ENCODE measurements around the gene PARP9.

DNA sequence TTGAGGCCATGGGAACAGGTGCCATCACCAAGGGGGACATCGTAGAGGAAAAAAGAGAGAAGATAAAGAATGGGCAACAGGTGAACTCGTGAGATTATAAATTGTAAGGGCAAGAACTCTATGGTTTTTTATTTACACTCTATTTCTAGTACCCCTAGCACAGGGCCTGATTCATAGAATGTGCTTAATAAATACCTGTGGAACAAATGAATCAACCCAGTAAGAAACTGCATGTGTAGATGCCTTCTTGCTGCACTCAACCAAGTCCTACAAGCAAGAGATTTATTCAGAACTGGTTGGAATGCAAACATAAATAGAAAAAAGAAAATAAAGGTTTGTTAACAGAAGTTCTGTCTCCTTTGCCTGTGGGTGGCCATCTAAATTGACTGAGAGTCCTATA is 30.6 kb downstream of the PARP9 start:
- TF ChIP-seq, protein P1, sequence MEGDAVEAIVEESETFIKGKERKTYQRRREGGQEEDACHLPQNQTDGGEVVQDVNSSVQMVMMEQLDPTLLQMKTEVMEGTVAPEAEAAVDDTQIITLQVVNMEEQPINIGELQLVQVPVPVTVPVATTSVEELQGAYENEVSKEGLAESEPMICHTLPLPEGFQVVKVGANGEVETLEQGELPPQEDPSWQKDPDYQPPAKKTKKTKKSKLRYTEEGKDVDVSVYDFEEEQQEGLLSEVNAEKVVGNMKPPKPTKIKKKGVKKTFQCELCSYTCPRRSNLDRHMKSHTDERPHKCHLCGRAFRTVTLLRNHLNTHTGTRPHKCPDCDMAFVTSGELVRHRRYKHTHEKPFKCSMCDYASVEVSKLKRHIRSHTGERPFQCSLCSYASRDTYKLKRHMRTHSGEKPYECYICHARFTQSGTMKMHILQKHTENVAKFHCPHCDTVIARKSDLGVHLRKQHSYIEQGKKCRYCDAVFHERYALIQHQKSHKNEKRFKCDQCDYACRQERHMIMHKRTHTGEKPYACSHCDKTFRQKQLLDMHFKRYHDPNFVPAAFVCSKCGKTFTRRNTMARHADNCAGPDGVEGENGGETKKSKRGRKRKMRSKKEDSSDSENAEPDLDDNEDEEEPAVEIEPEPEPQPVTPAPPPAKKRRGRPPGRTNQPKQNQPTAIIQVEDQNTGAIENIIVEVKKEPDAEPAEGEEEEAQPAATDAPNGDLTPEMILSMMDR (IDR thresholded peaks at IDR 0.05), result no peak
- no peak for TF ChIP-seq EZH2 (IDR thresholded peaks at IDR 0.05)

Measured in neural progenitor cell (in vitro differentiated cells).